GM23338 (cell line): ENCODE results near the gene MYO1E.

ENCODE experiments used
- CREB1 ChIP-seq: fragments of 250-450 bp; sonication (Bioruptor Pico); IDR thresholded peaks from 2 replicates; pipeline ENCODE4 v1.5.0; 2020; ENCODE audit warnings: low read depth, mild to moderate bottlenecking, moderate library complexity
- CTCF ChIP-seq, 2 experiments: fragments of 200-600 bp in 1 of 2; sonication (generic) in 1 of 2; conservative IDR thresholded peaks; 2 replicates each; pipeline versions ENCODE4 v1.5.1 to v1.6.1; 2016 to 2017; ENCODE audit warnings: antibody characterized with exemption in 2 of 2, low read depth in 2 of 2, mild to moderate bottlenecking in 2 of 2, moderate library complexity in 1 of 2
- ETS1 ChIP-seq: IDR thresholded peaks from 2 replicates; pipeline ENCODE4 v1.6.1; 2016; ENCODE audit warnings: antibody characterized with exemption
- EZH2 ChIP-seq: fragments of 200-600 bp; sonication (generic); IDR thresholded peaks from one replicate; pipeline ENCODE4 v1.8.0; 2017; ENCODE audit warnings: antibody characterized with exemption, mild to moderate bottlenecking, low read depth; ENCODE audit not compliant: unreplicated experiment
- EZH2phosphoT487 ChIP-seq: fragments of 200-600 bp; sonication (generic); IDR thresholded peaks from one replicate; pipeline ENCODE4 v1.8.1; 2018; ENCODE audit warnings: antibody characterized with exemption; ENCODE audit not compliant: unreplicated experiment
- JUNB ChIP-seq: IDR thresholded peaks from one replicate; pipeline ENCODE4 v1.6.1; 2016; ENCODE audit warnings: antibody characterized with exemption; ENCODE audit not compliant: unreplicated experiment
- NANOG ChIP-seq: IDR thresholded peaks from 2 replicates; pipeline ENCODE4 v1.6.1; 2016; ENCODE audit warnings: antibody characterized with exemption, borderline replicate concordance
- POLR2AphosphoS5 ChIP-seq: IDR thresholded peaks from 2 replicates; pipeline ENCODE4 v1.6.1; 2016; ENCODE audit warnings: antibody characterized with exemption, low read depth
- REST ChIP-seq: IDR thresholded peaks from one replicate; pipeline ENCODE4 v1.6.1; 2018; ENCODE audit warnings: antibody characterized with exemption; ENCODE audit not compliant: unreplicated experiment
- STAT1 ChIP-seq: IDR thresholded peaks from one replicate; pipeline ENCODE4 v1.6.1; 2016; ENCODE audit warnings: antibody characterized with exemption; ENCODE audit not compliant: unreplicated experiment
- ZNF114 ChIP-seq: fragments of 250-450 bp; sonication (Bioruptor Pico); IDR thresholded peaks from 2 replicates; pipeline ENCODE4 v1.5.0; 2020; ENCODE audit warnings: mild to moderate bottlenecking, moderate library complexity
- ZNF331 ChIP-seq: fragments of 250-450 bp; sonication (Bioruptor Pico); IDR thresholded peaks from 2 replicates; pipeline ENCODE4 v1.5.0; 2020; ENCODE audit warnings: low read depth, mild to moderate bottlenecking, moderate library complexity
- ZNF462 ChIP-seq: fragments of 250-450 bp; sonication (Bioruptor Pico); IDR thresholded peaks from 2 replicates; pipeline ENCODE4 v1.5.0; 2020; ENCODE audit warnings: mild to moderate bottlenecking, moderate library complexity

GRCh38 chr15:59355730-59356129 lies 16.9 kb downstream of the MYO1E start:
- TF ChIP-seq CREB1 (CRISPR knock-in tag) = no peak
- TF ChIP-seq CTCF (conservative IDR thresholded peaks at IDR 0.05; ENCODE audit: low read depth in 2 of 2) = no peak
- no peak for TF ChIP-seq EZH2
- TF ChIP-seq POLR2AphosphoS5 = no peak
- TF ChIP-seq REST = no peak
- no peak for TF ChIP-seq NANOG
- TF ChIP-seq JUNB = no peak
- TF ChIP-seq EZH2phosphoT487 = no peak
- TF ChIP-seq STAT1 = no peak
- no peak for TF ChIP-seq ZNF462 (CRISPR knock-in tag)
- TF ChIP-seq ETS1 = no peak
- no peak for TF ChIP-seq ZNF114 (CRISPR knock-in tag)
- TF ChIP-seq ZNF331 (CRISPR knock-in tag) = no peak
